Activated CD8-positive, alpha-beta memory T cell treated with anti-CD3 and anti-CD28 coated beads, Interleukin-2, amount 50 U/mL, for 1 hour (primary cell): ENCODE measurements around the gene EFTUD2.
A peak's percentile ranks its signal among the peaks of the same experiment; 100 is the strongest.

Experiments used
- DNase-seq: peaks from one replicate; pipeline ENCODE4 v3.0.0-alpha.2; 2020; ENCODE audit errors: extremely low read depth

Gene EFTUD2

DNA sequence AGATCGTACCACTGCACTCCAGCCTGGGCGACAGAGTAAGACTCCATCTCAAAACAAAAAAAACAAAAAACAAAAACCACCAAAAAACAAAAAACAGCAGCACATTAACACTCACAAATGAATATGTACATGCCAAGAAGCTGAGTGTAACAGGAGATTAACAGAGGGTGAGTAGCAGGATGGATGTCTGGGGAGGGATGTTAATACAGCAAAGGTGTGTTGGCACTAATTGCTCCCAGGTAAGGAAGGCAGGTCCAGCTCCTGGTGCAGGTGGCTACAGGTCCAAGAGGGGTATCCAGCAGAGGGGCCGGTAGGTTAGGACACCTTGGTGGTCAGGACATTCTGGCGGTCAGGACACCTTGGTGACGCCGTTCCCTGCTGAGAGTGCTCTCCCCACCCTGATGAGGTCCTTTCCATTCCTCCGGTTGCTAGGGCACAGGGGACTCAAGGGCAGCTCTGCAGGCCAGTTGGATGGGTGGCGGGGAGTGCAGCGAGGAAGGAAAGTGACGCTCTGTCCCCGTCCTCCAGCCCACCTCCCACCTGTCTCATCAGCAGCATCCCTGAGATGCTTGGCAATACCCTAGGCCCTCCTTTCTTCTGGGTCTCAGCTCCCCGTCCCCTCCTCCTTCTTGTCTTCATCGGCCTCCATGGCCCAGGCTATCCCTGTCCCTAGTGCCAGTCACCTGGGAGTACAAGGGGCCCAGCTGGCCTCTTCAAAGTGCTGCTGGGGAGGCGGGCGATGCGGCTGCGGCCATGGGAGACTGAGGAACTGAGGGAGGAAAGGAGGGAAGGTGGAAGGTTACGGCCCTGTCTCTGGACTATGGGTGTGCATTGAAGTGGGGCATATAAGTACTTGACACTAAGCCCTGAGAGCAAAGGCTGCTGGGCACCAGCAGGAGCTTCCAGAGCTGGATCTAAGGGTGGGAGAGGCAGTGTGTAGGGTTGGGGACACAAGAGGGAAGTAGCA lies 26.8 kb upstream of the EFTUD2 start:
- DNase-seq, result no peak

DNA sequence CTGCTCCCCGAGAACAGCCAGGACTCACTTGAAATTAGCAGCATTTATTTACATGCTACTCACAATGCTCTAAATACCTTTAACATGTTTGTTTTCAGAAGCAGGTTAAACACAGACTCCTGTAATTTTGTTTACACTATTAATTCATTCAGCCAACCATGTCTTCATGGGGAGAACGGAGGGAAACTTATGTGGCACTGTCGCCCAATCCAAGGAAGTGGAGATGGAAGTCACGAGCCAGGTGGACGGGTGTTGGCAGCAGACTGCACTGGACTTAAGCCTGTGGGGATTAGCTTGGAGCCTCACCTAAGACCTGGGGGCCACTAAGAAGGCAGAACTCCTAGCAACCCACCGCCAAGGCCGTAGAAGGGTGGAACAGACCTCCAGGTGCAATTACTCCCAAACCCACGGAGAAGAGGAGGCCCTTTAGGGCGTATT lies 24.9 kb upstream of the EFTUD2 start:
- DNase-seq, result no peak

DNA sequence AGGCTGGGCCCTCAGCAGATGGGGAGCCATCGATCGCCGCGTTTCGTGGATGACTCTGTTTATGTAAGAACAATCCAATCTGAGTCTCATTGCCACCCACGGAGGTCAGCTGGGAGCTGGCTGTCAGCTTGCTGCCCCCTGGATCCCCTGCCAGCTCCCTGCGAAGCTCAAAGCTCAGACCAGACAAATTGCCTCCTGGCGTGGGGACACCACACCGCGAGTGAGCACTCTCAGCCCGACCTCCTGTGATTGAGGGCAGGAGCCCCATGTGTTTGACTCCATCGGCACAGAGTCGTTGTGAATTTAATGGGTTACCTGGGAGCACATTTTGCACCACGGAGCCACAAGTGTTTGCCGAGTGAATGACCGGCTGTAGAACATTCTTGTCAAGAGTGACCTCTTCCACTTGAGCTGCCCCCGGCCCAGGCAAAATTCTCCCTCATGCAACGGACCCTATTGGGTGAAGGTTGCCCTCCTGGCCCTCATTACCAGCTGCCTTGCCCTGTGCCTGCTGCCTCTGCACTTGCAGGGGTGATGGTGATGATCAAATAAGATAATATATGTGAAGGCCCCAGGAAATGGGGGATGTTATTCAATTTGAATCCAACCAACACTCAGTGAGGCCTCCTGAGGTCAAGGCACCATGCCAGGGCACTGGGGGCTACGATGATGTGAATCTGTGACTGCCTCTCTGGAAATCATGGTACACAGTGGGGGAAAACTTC lies 23.7 kb upstream of the EFTUD2 start:
- DNase-seq, result no peak

DNA sequence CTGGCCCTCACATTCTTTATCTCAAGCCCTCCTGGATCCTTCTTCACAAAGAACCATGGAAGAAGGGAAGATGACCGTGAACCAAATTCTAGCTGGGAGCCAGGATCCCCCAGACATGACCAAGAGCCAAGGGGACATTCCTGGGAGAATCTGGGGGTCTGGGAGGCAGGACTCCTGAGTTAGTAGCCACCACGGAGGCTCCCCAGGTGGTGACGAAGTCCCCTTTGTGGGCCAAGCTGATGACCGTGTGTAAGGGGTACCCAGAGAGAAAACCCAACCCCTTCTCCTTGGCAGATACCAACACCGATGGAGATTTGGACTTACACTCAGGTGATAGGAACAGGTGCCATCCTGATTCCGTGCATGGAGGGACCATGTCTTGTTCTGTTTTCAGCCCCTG lies 22.9 kb upstream of the EFTUD2 start:
- no peak for DNase-seq

DNA sequence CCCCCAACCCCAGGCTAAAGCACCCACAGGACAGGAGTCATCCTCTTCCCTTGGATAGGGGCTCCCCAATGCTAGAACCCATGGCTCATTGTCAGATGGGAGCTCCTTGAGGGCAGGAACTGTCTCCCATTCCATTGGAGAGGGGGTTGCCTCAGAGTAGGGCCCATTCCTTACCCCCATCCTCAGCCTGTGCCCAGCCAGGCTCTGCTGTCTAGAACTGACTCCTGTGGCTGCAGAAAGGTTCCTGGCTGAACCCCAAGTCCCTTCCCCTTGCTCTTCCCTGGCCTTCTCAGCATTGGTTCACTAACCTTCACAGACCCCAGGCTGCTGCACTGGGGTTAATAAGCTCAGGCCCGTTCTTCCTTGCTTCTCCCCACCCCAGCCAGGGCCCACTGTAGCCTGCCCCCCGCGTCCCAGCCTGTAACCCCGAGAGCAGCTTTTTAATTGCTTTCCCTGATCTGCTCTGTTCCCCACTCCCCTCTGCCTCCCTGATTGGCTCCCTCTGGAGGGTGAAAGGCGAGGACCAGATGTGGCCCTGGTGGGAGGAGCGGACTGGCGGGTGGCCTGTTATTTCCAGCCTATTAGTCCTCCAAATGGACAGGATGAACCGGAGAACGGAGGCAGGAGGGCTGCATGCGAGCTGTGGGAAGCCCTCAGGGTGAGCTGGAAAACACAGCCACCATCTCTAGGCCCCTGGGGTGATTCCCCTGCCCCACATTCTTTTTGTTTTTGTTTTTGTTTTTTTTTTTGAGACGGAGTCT lies 22.1 kb upstream of the EFTUD2 start:
- DNase-seq, result no peak

DNA sequence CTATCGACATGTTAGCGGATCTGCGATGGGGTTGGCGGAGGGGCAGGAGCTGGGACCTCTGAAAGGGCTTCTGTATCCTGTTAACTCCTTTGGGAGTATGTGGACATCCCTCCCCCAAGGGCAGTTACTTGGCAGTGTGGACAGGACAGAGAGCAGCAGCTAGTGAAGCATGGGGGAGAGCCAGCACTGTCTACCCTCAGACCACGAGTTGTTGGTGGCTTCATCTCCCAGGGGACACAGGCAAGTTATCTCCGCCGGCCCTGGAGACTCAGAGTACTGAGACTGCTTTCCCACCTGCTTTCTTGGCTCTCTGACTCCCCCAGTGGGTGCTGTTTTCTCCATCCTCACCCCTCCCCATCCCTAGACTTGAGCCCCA lies 21.3 kb upstream of the EFTUD2 start:
- no peak for DNase-seq

DNA sequence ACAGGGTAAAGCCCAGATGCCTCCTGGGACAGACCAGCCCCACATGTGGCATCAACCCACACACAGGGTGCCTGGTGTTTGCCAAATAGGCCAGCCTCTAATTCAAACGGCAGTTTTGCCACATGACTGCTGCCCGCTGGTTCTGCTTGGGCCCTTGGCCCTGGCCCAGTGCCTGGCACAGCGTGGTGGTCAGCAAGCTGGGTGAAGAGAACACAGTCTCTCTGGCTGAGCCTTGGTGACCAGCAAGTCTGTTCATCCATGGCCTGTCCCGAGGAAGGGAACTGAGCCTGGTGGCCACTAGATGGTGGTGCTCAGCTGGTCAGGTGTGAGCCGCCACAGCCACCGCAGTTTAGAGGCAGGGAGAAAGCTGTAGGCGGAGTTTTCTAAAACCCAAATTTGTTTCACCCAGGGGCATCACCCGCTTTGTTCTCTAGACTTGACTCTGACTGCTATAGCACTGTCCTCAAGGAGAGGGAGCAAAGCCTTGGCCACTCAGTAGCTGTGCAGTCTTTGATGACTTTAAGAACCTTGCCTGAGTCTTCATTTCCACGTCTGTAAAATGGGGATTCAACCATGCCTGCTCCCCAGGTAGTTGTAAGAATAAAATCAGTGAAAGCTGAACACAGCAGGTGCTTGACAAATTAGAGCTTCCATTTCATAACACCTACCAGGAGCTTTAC lies 20.8 kb upstream of the EFTUD2 start:
- DNase-seq, result peak; percentile 11

DNA sequence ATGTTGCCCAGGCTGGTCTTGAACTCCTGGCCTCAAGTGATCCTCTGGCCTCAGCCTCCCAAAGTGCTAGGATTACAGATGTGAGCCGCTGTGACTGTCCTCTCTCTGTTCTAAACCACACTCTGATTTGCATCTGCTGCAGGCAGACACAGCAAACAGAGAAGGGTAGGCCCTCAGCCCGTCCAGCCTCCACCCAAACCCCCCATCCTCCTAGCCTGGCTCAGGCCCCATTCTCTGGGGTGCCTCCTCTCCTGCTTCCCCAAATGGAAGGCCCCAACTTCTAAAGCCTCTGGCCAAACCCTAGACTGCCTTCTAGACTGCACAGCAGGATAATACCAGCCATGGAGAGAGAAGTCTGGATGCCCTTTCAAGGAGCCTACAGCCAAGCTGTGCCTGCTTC lies 20.2 kb upstream of the EFTUD2 start:
- no peak for DNase-seq

DNA sequence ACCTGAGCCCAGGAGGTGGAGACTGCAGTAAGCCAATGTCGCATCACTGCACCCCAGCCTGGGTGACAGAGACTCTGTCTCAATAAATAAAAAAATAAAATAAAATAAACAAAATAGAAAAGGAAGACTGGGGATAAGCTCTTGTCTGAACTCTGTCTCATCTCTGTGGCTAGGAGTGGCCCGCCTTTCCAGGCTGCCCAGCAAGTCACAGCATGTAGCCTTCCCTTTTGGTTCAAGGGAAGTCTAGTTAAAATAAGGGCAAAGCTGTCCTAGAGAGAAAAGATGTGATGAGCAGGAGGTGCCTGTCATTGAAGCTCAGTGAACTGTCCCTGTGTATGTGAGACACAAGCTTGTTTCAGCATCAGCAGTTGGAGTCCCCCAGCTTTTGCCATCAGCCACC lies 18.8 kb upstream of the EFTUD2 start:
- DNase-seq, result no peak

DNA sequence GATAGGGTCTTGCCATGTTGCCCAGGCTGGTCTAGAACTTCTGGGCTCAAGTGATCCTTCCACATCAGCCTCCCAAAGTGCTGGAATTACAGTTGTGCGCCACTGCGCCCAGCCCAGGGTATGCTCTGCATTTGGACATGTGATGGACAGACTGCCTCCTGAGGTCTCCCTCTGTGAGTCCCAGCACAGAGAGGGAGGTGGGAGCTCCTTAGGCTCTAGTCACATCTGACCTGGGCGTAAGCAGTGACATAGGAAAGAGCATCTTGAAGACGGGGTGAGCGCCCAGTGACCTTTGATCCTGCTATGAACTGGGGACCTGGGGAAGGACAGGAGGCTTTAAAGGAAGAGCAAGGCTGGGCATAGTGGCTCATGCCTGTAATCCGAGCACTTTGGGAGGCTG lies 18.2 kb upstream of the EFTUD2 start:
- DNase-seq, result no peak

DNA sequence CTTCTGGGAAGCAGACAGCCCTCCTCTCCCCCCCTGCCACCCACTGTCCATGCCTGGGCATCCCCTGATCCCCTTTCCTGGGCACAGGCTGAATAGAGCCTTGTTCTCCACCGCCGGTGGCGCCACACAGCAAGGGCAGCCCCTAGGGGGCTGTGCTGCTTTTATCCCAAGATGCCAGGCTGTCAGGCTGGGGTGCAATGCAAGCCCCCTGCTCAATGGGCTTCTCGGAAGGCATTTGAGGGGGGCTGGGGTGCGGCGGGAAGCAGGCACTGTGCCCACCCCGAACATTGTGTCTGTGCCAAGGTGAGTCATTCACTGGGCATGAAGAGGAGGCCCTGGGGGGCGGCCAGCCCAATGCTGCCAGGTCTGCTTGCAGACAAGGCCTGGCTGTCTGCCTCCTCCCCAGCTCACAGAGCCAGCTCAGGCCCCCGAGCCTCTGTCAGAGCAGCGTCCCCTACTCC lies 17.6 kb upstream of the EFTUD2 start:
- DNase-seq, result no peak

DNA sequence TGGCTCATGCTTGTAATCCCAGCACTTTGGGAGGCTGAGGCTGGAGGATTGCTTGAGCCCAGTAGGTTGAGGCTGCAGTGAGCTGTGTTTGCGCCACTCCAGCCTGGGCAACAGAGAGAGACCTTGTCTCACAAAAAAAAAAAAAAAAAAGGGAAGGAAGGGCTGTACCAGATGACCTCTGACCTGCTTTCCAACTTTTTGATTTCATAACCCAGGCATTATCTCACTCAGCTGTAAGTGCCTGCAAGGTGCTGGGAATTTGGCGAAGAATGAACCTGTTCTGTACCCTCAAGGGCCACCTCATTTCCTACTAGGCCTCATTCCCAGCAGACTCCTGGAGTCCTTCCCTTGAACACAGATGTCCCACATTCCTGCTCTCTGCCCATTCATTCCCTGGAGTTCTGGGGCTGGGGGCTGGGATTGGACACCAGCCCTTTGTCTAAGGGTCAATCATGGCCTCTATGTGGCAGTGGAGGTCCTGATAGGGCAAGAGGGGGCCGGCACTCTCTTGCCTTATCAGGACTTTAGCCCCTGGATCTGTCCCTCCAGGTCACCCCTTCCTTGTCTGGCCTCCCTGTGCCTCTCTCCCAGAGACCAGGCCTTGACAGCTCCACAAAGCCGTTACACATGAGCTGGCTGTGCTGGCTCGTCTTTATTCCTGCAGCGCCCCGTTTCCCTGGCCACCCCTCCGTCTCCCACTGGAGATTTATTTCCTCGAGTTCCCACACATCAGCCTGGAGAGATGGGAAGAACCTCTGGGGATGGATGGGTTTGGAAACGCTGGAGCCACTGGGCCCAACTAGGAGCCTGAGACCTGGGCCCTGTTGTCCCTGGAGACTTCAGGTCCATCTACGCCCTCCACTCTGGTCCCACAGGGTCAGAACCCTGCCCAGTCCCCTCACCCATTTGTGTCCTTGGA lies 16.9 kb upstream of the EFTUD2 start:
- DNase-seq, result no peak

DNA sequence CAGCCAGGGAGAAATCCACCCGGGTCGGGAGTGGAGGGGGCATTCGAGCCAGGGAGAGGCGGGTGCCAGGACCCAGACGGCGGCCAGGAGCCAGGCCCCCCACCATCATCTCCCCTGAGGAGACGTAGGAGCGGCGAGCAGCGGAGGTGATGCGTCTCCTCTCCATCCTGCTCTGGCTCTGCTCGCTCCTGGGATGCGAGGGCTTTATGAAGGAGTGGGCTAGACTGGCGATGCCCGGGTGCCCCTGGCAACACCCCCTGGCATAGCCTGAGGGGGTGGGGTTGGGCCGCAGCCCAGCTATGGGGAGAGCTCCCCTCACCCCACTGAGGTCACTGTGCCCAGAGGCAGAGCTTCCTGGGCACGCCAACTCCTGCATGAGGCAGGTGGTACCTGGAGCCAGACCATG lies 16.1 kb upstream of the EFTUD2 start, which contains the start of gene GFAP:
GFAP (minus strand) TSS at position 180 of the 406 bp plus-strand sequence; CDS start at position 166, 14 bp downstream.
- no peak for DNase-seq

DNA sequence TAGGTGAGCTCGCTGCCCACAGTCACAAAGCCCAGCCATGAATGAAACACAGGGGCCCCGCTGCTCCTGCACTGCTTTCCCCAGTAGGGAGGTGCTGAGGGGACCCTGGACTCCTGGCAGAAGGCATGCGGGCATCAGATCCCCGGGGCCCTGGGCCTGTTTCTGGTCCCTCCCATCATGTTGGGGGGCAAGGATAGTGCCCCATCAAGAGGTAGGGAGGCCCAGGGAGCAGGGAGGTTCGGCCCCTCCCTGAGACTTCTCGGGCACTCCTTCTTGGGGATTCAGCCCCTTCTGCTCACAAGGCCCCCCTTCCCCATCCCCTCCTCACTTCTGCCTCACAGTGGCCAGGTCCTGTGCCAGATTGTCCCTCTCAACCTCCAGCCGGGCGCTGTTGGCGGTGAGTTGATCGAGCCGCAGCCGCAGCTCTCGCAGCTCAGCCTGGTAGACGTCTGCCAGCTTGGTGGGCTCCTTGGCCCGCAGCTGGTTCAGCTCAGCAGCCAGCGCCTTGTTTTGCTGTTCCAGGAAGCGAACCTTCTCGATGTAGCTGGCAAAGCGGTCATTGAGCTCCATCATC lies 15.5 kb upstream of the EFTUD2 start:
- DNase-seq, result no peak

DNA sequence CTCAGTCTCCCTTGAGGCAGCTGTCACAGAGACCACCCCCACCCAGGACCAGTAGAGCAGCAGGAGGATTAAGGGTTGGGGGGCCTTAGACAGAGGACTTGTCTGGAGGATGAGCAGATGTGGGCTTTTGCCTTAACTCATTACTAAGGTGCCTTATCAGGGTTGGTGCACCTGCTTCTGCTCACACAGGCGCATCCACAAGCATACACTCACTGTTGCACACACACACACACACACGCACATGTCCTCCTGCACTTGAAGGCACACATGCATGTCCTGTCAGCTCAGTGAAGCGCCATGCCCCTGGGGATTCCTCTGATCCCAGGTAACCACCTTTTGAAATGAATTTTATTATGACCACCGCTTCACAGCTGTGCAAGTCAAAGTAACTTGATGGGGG lies 14.9 kb upstream of the EFTUD2 start:
- no peak for DNase-seq

DNA sequence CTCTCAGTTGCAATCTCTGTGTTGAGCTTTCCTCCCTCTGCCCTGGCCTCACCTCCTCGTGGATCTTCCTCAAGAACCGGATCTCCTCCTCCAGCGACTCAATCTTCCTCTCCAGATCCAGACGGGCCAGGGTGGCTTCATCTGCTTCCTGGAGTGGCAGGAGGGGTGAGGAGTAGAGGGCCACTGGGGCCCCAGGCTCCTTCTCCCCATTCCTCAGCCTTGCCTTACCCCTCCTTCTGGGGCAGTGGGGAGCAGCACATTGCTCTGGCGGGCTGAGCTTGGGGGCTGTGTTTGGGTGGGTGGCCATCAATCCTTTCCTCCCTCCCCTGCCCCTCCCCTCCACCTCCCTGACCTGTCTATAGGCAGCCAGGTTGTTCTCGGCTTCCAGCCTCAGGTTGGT lies 14.4 kb upstream of the EFTUD2 start:
- no peak for DNase-seq

DNA sequence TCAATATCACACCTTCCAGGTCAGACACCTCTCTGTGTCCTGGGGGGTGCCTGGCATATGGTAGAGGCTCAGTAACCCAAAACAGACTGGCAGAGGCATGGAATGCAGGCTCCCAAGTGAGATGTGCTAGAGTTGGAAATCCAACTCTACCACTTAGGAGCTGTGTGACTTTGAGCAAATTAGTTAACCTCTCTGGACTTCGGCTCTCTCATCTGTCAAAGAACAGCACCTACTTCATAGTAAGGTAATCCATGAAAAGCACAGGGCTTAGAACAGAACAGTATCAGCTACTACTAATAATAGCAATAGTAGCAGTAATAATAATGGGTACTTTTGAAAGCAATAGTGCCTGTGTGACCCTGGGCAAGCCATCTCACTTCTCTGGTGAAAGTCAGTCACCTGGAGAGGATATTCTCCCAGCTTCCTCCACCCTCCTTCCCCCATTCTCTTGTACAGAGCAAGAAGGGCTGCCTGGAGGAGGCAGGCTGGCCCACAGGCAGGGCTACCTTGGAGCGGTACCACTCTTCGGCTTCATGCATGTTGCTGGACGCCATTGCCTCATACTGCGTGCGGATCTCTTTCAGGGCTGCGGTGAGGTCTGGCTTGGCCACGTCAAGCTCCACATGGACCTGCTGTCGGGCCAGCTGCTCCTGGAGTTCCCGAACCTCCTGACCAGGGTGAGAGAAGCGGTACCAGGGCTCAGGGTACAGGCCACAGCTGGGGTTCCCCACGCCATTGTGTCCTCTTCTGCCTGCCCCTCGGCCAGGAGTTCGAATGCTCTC lies 13.7 kb upstream of the EFTUD2 start:
- DNase-seq, result no peak

DNA sequence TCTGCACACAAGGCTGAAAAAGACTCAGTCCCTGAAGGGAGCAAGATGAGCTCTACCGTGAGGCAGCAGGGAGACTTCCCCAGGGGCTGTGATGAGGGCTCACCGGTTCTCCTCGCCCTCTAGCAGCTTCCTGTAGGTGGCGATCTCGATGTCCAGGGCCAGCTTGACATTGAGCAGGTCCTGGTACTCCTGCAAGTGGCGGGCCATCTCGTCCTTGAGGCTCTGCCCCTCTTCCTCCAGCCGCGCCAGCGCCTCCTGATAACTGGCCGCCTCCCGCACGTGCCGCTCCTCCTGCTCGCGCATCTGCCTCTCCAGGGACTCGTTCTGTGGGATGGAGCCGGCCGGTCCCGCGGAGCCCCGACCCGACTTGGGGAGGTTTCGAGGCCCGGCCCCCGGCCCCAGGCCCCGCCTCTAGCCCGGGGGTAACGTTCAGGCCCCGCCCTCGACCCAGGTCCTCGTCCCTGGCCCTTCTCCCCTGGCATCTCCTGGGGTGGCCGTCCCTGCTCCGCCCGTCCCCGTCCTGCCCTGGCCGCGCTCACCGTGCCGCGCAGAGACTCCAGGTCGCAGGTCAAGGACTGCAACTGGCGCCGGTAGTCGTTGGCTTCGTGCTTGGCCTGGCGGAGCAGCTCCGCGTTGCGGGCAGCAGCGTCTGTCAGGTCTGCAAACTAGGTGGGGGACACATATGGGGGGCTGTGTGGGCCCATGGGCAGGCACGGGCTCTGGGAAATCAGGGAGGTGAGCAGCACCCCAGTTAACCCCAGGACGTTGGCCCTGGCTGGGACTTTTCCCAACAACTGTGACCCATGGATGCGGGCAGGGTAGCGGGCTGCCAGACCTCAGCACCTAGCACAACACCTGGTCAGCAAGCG lies 12.1 kb upstream of the EFTUD2 start:
- DNase-seq, result no peak
